Ishikawa (cell line): ENCODE data around the gene SFT2D1.

Source experiments
- CEBPB ChIP-seq: IDR thresholded peaks from 2 replicates; pipeline ENCODE4 v1.6.1; 2012
- CREB1 ChIP-seq: IDR thresholded peaks from 2 replicates; pipeline ENCODE4 v1.6.1; 2012; ENCODE audit warnings: low read depth
- EGR1 ChIP-seq: IDR thresholded peaks from 2 replicates; pipeline ENCODE4 v1.6.1; 2012
- EP300 ChIP-seq: IDR thresholded peaks from 2 replicates; pipeline ENCODE4 v1.6.1; 2012; ENCODE audit warnings: borderline replicate concordance
- FOXM1 ChIP-seq: IDR thresholded peaks from 2 replicates; pipeline ENCODE4 v1.6.1; 2012; ENCODE audit warnings: low read depth, borderline replicate concordance
- NFIC ChIP-seq: IDR thresholded peaks from 2 replicates; pipeline ENCODE4 v1.6.1; 2012
- RAD21 ChIP-seq: IDR thresholded peaks from 2 replicates; pipeline ENCODE4 v1.6.1; 2012; ENCODE audit warnings: low read depth
- REST ChIP-seq: IDR thresholded peaks from 2 replicates; pipeline ENCODE4 v1.6.1; 2012; ENCODE audit warnings: low read depth, mild to moderate bottlenecking
- TAF1 ChIP-seq: IDR thresholded peaks from 2 replicates; pipeline ENCODE4 v1.6.1; 2012; ENCODE audit warnings: low read depth, mild to moderate bottlenecking
- TCF12 ChIP-seq: IDR thresholded peaks from 2 replicates; pipeline ENCODE4 v1.6.1; 2012; ENCODE audit warnings: low read depth
- TEAD4 ChIP-seq: IDR thresholded peaks from 2 replicates; pipeline ENCODE4 v1.6.1; 2012
- YY1 ChIP-seq: IDR thresholded peaks from 2 replicates; pipeline ENCODE4 v1.6.1; 2012; ENCODE audit warnings: low read depth
- ZBTB7A ChIP-seq: IDR thresholded peaks from 2 replicates; pipeline ENCODE4 v1.6.1; 2012; ENCODE audit warnings: low read depth
- TF ChIP-seq, protein P1 (sequence below): IDR thresholded peaks from 2 replicates; pipeline ENCODE4 v1.6.1; 2012
- TF ChIP-seq, protein P2 (sequence below): IDR thresholded peaks from 2 replicates; pipeline ENCODE4 v1.6.1; 2012

The SFT2D1 gene

GRCh38 chr6:166344240-166344639 lies 1.9 kb upstream of the SFT2D1 start:
- no peak for TF ChIP-seq ZBTB7A
- TF ChIP-seq, protein P1, sequence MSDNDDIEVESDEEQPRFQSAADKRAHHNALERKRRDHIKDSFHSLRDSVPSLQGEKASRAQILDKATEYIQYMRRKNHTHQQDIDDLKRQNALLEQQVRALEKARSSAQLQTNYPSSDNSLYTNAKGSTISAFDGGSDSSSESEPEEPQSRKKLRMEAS: no peak
- no peak for TF ChIP-seq EGR1
- TF ChIP-seq, protein P2, sequence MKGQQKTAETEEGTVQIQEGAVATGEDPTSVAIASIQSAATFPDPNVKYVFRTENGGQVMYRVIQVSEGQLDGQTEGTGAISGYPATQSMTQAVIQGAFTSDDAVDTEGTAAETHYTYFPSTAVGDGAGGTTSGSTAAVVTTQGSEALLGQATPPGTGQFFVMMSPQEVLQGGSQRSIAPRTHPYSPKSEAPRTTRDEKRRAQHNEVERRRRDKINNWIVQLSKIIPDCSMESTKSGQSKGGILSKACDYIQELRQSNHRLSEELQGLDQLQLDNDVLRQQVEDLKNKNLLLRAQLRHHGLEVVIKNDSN: no peak
- TF ChIP-seq TAF1: no peak
- no peak for TF ChIP-seq EP300
- no peak for TF ChIP-seq TEAD4
- TF ChIP-seq REST: no peak
- no peak for TF ChIP-seq YY1

DNA sequence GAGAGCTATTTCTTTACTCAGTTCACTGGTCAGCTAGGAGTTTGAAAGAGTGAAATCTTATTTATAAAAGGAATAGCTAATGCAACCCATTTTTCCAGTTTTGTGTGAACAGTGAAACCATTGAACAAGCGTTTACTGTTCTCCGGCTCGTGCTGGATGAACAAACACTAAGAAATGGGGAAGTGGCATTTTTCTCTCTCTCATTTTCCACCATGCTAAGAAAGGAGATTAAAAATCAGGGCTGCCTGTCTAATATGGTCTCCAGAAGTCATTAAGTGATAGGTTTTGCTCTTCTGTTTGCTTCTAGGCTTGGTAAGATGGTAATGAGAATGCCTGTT lies 774 bp upstream of the SFT2D1 start:
- TF ChIP-seq TEAD4: no peak

GRCh38 chr6:166341977-166342348 lies 382 bp downstream of the SFT2D1 start:
- no peak for TF ChIP-seq ZBTB7A
- no peak for TF ChIP-seq TAF1
- TF ChIP-seq CEBPB: no peak
- no peak for TF ChIP-seq RAD21
- no peak for TF ChIP-seq CREB1
- TF ChIP-seq TEAD4: no peak
- no peak for TF ChIP-seq YY1
- no peak for TF ChIP-seq FOXM1
- TF ChIP-seq EGR1: no peak
- TF ChIP-seq, protein P1: no peak
- TF ChIP-seq TCF12: no peak
- TF ChIP-seq, protein P2: no peak
- no peak for TF ChIP-seq NFIC
- TF ChIP-seq EP300: no peak

GRCh38 chr6:166341464-166341863 lies 881 bp downstream of the SFT2D1 start:
- TF ChIP-seq EP300 (no peak), CREB1 (no peak), FOXM1 (no peak), RAD21 (no peak), CEBPB (no peak), REST (no peak), TCF12 (no peak), TEAD4 (no peak), YY1 (no peak), ZBTB7A (no peak), TAF1 (no peak), EGR1 (no peak), NFIC (no peak)
- TF ChIP-seq, protein P2: no peak
- TF ChIP-seq, protein P1: no peak

- no peak for TF ChIP-seq CREB1
- no peak for TF ChIP-seq REST
- TF ChIP-seq, protein P1: no peak
- TF ChIP-seq RAD21: no peak
- no peak for TF ChIP-seq TAF1
- no peak for TF ChIP-seq EGR1
- no peak for TF ChIP-seq ZBTB7A
- TF ChIP-seq, protein P2: no peak
- TF ChIP-seq NFIC: no peak
- no peak for TF ChIP-seq YY1
- TF ChIP-seq EP300: no peak
These were observed 3.5 kb downstream of the SFT2D1 start for GRCh38 chr6:166338854-166339253.
